Natural killer cell (primary cell): ENCODE measurements around the gene WDR18. TPM values are rescaled to one million over a fixed set of nuclear protein-coding genes. Genes with fewer than 3 reads are reported as not detected.

Experiments
- ATAC-seq, 3 donors: fragments of 150-1000 bp in 2 of 3; fragments of 200-7000 bp in 1 of 3; cut with Tn5 transposase; 1 replicate in 1 of 3; 2 replicates in 2 of 3; pipeline ENCODE4 v1.10.0; 2021; ENCODE audit warnings: mild to moderate bottlenecking in 2 of 3, moderate library complexity in 2 of 3
- DNase-seq, 2 donors: peaks; one replicate each; pipeline versions ENCODE4 v3.0.0 to v3.0.0-alpha.2; 2013 to 2021; ENCODE audit warnings: mixed read lengths in 1 of 2
- H3K27ac ChIP-seq: one replicate; pipeline ENCODE4 v1.5.1; 2013; ENCODE audit warnings: mild to moderate bottlenecking, low read length
- H3K27me3 ChIP-seq: one replicate; pipeline ENCODE4 v1.6.1; 2013; ENCODE audit warnings: low read length; ENCODE audit not compliant: control insufficient read depth, insufficient read depth
- H3K36me3 ChIP-seq: one replicate; pipeline ENCODE4 v1.6.1; 2013; ENCODE audit warnings: low read length; ENCODE audit not compliant: control insufficient read depth, insufficient read depth
- H3K4me1 ChIP-seq: one replicate; pipeline ENCODE4 v1.6.1; 2013; ENCODE audit warnings: low read length; ENCODE audit not compliant: control insufficient read depth, insufficient read depth
- H3K4me3 ChIP-seq: one replicate; pipeline ENCODE4 v1.5.1; 2013; ENCODE audit warnings: low read length
- H3K9me3 ChIP-seq: one replicate; pipeline ENCODE4 v1.6.1; 2013; ENCODE audit warnings: low read length; ENCODE audit not compliant: control insufficient read depth, insufficient read depth
- H3K27ac Mint-ChIP-seq, 2 donors: one replicate each; pipeline ENCODE4 v1.8.0; 2022; ENCODE audit warnings: mild to moderate bottlenecking in 2 of 2, mixed read lengths in 2 of 2, moderate library complexity in 1 of 2
- H3K27me3 Mint-ChIP-seq, 2 donors: one replicate each; pipeline ENCODE4 v1.8.0; 2022; ENCODE audit warnings: low read depth in 2 of 2, mixed read lengths in 2 of 2
- H3K36me3 Mint-ChIP-seq: one replicate; pipeline ENCODE4 v1.8.0; 2022; ENCODE audit warnings: mixed read lengths
- H3K4me1 Mint-ChIP-seq, 2 donors: one replicate each; pipeline ENCODE4 v1.8.0; 2022; ENCODE audit warnings: mixed read lengths in 2 of 2
- H3K4me3 Mint-ChIP-seq: one replicate; pipeline ENCODE4 v1.8.0; 2022; ENCODE audit warnings: mild to moderate bottlenecking, moderate library complexity, mixed read lengths
- H3K9me3 Mint-ChIP-seq, 2 donors: one replicate each; pipeline ENCODE4 v1.8.0; 2022; ENCODE audit warnings: mixed read lengths in 2 of 2
- CTCF ChIP-seq: fragments of 200-600 bp; IDR thresholded peaks from one replicate; pipeline ENCODE4 v1.8.0; 2022; ENCODE audit warnings: antibody characterized with exemption
- WGBS: methylation state at CpG from one replicate; pipeline ENCODE4 v1.1.7; 2013; ENCODE audit warnings: missing lambda C conversion rate; ENCODE audit not compliant: insufficient coverage; 5-methylcytosine and 5-hydroxymethylcytosine counted together
- intact Hi-C: fragments of 100-400 bp; cut with micrococcal nuclease; formaldehyde crosslinking; loops from one replicate; pipeline ENCODE4 v1.14.2; 2022
- total RNA-seq, 4 donors: library from RNA; stranded (reverse); fragments of 120-200 nt in 1 of 4; gene quantifications; one replicate each; pipeline versions ENCODE4 v1.2.3 to v1.2.4, GENCODE V29; 2013 to 2022

WDR18 gene
- total RNA-seq, 3 donors from 2014 or later (not counting 1 experiment from before 2014, with no cell fraction given), result 17.5 to 25.4 (median 22.7) TPM

- H3K4me3 Mint-ChIP-seq, result no peak overlapping the region
- H3K9me3 ChIP-seq, result no peaks in the 10 kb centered on the region
- H3K36me3 ChIP-seq, result peaks cover 19% of the 10 kb centered on the region
- no peak for DNase-seq
- 92% methylated on average over 11 of the region's 11 CpGs for WGBS
- no peaks in the 10 kb centered on the region for H3K27me3 ChIP-seq
- intact Hi-C loops, result no loop called here
- no peaks in the 10 kb centered on the region for H3K9me3 Mint-ChIP-seq
- no peaks in the 10 kb centered on the region for H3K4me1 ChIP-seq
- H3K4me1 Mint-ChIP-seq, result no peaks in the 10 kb centered on the region
- H3K27ac ChIP-seq, result no peak overlapping the region
- H3K4me3 ChIP-seq, result no peak overlapping the region
- no peak for TF ChIP-seq CTCF
- no peaks in the 10 kb centered on the region for H3K36me3 Mint-ChIP-seq
- no peaks in the 10 kb centered on the region for H3K27me3 Mint-ChIP-seq
- ATAC-seq, result no peak
- H3K27ac Mint-ChIP-seq, result no peak overlapping the region
These were observed 20.6 kb upstream of the WDR18 start for GRCh38 chr19:963486-963951.

- no peak for TF ChIP-seq CTCF
- Mint-ChIP-seq H3K36me3 (no peaks in the 10 kb centered on the region), H3K4me1 (no peaks in the 10 kb centered on the region), H3K4me3 (no peak overlapping the region), H3K27me3 (no peaks in the 10 kb centered on the region), H3K27ac (no peak overlapping the region), H3K9me3 (no peaks in the 10 kb centered on the region)
- WGBS, result 98% methylated on average over 16 of the region's 16 CpGs
- DNase-seq (no peak), ATAC-seq (no peak)
- H3K4me1 ChIP-seq, result no peaks in the 10 kb centered on the region
- H3K27ac ChIP-seq, result no peak overlapping the region
- H3K27me3 ChIP-seq, result no peaks in the 10 kb centered on the region
- no peaks in the 10 kb centered on the region for H3K9me3 ChIP-seq
- intact Hi-C loops, result no loop called here
- H3K36me3 ChIP-seq, result peaks cover 20% of the 10 kb centered on the region
- H3K4me3 ChIP-seq, result no peak overlapping the region
These were observed 20.0 kb upstream of the WDR18 start for GRCh38 chr19:964116-964520.

- 95% methylated on average over 19 of the region's 19 CpGs for WGBS
- ATAC-seq, result no peak
- H3K27ac Mint-ChIP-seq, result no peak overlapping the region
- Histone ChIP-seq H3K4me3 (no peak overlapping the region), H3K27me3 (no peaks in the 10 kb centered on the region), H3K27ac (no peak overlapping the region), H3K9me3 (no peaks in the 10 kb centered on the region), H3K4me1 (no peaks in the 10 kb centered on the region), H3K36me3 (peaks cover 20% of the 10 kb centered on the region)
- no peaks in the 10 kb centered on the region for H3K36me3 Mint-ChIP-seq
- no peaks in the 10 kb centered on the region for H3K9me3 Mint-ChIP-seq
- no peaks in the 10 kb centered on the region for H3K4me1 Mint-ChIP-seq
- DNase-seq, result no peak
- H3K4me3 Mint-ChIP-seq, result no peak overlapping the region
- intact Hi-C loops, result no loop called here
- no peaks in the 10 kb centered on the region for H3K27me3 Mint-ChIP-seq
- no peak for TF ChIP-seq CTCF
These were observed 19.1 kb upstream of the WDR18 start for GRCh38 chr19:964761-965694.
